ENCODE data around the gene ARNT2. TPM values are rescaled to one million over a fixed set of nuclear protein-coding genes. Genes with fewer than 3 reads are reported as not detected.

Gene ARNT2
- total and polyA plus RNA-seq, 2 experiments from 2014 or later = 4.6 to 11.6 TPM

- H3K9me3 Mint-ChIP-seq = no peaks in the 10 kb centered on the region
- Histone ChIP-seq H4K20me1 (replicated peaks; ENCODE audit: insufficient read depth) (no peaks in the 10 kb centered on the region; the same call in 1 of the 2 replicates), H3K27me3 (ENCODE audit: insufficient read depth) (no peaks in the 10 kb centered on the region), H3K36me3 (ENCODE audit: insufficient read depth) (no peaks in the 10 kb centered on the region), H3K79me2 (replicated peaks; ENCODE audit: insufficient read depth) (no peaks in the 10 kb centered on the region), H3K27ac (ENCODE audit: low read depth) (no peak overlapping the region), H2AFZ (no peak overlapping the region), H3K4me2 (no peak overlapping the region), H3K9me2 (ENCODE audit: insufficient read depth) (no peaks in the 10 kb centered on the region), H3K4me1 (ENCODE audit: insufficient read depth) (no peaks in the 10 kb centered on the region), H3K4me3 (no peak overlapping the region), H3F3A (replicated peaks; ENCODE audit: low read depth) (no peaks in the 10 kb centered on the region)
- no peak for TF ChIP-seq NANOG (IDR thresholded peaks at IDR 0.05; ENCODE audit: borderline replicate concordance)
- no peak for TF ChIP-seq CREB1 (CRISPR knock-in tag; IDR thresholded peaks at IDR 0.05; ENCODE audit: low read depth)
- no peak for TF ChIP-seq CTCF (conservative IDR thresholded peaks at IDR 0.05; ENCODE audit: low read depth in 2 of 2)
- no peak for TF ChIP-seq JUNB (IDR thresholded peaks at IDR 0.05; ENCODE audit: unreplicated experiment)
- TF ChIP-seq STAT1 (IDR thresholded peaks at IDR 0.05; ENCODE audit: unreplicated experiment) = no peak
- TF ChIP-seq ZNF331 (CRISPR knock-in tag; IDR thresholded peaks at IDR 0.05; ENCODE audit: low read depth) = no peak
- TF ChIP-seq, protein P1, sequence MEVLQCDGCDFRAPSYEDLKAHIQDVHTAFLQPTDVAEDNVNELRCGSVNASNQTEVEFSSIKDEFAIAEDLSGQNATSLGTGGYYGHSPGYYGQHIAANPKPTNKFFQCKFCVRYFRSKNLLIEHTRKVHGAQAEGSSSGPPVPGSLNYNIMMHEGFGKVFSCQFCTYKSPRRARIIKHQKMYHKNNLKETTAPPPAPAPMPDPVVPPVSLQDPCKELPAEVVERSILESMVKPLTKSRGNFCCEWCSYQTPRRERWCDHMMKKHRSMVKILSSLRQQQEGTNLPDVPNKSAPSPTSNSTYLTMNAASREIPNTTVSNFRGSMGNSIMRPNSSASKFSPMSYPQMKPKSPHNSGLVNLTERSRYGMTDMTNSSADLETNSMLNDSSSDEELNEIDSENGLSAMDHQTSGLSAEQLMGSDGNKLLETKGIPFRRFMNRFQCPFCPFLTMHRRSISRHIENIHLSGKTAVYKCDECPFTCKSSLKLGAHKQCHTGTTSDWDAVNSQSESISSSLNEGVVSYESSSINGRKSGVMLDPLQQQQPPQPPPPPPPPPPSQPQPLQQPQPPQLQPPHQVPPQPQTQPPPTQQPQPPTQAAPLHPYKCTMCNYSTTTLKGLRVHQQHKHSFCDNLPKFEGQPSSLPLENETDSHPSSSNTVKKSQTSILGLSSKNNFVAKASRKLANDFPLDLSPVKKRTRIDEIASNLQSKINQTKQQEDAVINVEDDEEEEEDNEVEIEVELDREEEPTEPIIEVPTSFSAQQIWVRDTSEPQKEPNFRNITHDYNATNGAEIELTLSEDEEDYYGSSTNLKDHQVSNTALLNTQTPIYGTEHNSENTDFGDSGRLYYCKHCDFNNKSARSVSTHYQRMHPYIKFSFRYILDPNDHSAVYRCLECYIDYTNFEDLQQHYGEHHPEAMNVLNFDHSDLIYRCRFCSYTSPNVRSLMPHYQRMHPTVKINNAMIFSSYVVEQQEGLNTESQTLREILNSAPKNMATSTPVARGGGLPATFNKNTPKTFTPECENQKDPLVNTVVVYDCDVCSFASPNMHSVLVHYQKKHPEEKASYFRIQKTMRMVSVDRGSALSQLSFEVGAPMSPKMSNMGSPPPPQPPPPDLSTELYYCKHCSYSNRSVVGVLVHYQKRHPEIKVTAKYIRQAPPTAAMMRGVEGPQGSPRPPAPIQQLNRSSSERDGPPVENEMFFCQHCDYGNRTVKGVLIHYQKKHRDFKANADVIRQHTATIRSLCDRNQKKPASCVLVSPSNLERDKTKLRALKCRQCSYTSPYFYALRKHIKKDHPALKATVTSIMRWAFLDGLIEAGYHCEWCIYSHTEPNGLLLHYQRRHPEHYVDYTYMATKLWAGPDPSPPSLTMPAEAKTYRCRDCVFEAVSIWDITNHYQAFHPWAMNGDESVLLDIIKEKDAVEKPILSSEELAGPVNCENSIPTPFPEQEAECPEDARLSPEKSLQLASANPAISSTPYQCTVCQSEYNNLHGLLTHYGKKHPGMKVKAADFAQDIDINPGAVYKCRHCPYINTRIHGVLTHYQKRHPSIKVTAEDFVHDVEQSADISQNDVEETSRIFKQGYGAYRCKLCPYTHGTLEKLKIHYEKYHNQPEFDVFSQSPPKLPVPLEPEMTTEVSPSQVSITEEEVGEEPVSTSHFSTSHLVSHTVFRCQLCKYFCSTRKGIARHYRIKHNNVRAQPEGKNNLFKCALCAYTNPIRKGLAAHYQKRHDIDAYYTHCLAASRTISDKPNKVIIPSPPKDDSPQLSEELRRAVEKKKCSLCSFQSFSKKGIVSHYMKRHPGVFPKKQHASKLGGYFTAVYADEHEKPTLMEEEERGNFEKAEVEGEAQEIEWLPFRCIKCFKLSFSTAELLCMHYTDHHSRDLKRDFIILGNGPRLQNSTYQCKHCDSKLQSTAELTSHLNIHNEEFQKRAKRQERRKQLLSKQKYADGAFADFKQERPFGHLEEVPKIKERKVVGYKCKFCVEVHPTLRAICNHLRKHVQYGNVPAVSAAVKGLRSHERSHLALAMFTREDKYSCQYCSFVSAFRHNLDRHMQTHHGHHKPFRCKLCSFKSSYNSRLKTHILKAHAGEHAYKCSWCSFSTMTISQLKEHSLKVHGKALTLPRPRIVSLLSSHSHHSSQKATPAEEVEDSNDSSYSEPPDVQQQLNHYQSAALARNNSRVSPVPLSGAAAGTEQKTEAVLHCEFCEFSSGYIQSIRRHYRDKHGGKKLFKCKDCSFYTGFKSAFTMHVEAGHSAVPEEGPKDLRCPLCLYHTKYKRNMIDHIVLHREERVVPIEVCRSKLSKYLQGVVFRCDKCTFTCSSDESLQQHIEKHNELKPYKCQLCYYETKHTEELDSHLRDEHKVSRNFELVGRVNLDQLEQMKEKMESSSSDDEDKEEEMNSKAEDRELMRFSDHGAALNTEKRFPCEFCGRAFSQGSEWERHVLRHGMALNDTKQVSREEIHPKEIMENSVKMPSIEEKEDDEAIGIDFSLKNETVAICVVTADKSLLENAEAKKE (CRISPR knock-in tag; IDR thresholded peaks at IDR 0.05) = no peak
- TF ChIP-seq, protein P2, sequence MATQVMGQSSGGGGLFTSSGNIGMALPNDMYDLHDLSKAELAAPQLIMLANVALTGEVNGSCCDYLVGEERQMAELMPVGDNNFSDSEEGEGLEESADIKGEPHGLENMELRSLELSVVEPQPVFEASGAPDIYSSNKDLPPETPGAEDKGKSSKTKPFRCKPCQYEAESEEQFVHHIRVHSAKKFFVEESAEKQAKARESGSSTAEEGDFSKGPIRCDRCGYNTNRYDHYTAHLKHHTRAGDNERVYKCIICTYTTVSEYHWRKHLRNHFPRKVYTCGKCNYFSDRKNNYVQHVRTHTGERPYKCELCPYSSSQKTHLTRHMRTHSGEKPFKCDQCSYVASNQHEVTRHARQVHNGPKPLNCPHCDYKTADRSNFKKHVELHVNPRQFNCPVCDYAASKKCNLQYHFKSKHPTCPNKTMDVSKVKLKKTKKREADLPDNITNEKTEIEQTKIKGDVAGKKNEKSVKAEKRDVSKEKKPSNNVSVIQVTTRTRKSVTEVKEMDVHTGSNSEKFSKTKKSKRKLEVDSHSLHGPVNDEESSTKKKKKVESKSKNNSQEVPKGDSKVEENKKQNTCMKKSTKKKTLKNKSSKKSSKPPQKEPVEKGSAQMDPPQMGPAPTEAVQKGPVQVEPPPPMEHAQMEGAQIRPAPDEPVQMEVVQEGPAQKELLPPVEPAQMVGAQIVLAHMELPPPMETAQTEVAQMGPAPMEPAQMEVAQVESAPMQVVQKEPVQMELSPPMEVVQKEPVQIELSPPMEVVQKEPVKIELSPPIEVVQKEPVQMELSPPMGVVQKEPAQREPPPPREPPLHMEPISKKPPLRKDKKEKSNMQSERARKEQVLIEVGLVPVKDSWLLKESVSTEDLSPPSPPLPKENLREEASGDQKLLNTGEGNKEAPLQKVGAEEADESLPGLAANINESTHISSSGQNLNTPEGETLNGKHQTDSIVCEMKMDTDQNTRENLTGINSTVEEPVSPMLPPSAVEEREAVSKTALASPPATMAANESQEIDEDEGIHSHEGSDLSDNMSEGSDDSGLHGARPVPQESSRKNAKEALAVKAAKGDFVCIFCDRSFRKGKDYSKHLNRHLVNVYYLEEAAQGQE (IDR thresholded peaks at IDR 0.05; ENCODE audit: unreplicated experiment) = no peak
- TF ChIP-seq ETS1 (IDR thresholded peaks at IDR 0.05) = no peak
- TF ChIP-seq EZH2 (IDR thresholded peaks at IDR 0.05; ENCODE audit: low read depth, unreplicated experiment) = no peak
- no peak for TF ChIP-seq EZH2phosphoT487 (IDR thresholded peaks at IDR 0.05; ENCODE audit: unreplicated experiment)
- TF ChIP-seq ZNF114 (CRISPR knock-in tag; IDR thresholded peaks at IDR 0.05) = no peak
- no peak for TF ChIP-seq POLR2AphosphoS5 (IDR thresholded peaks at IDR 0.05; ENCODE audit: low read depth)
- no peak overlapping the region for H3K4me3 Mint-ChIP-seq
- no peak overlapping the region for H3K27ac Mint-ChIP-seq
- H3K36me3 Mint-ChIP-seq (ENCODE audit: low read depth) = no peaks in the 10 kb centered on the region; the same call in 2 of the 3 replicates
- DNase-seq (ENCODE audit: low spot score) (no peak), ATAC-seq (no peak)
- H3K4me1 Mint-ChIP-seq = peaks cover 10% of the 10 kb centered on the region
- H3K27me3 Mint-ChIP-seq (ENCODE audit: insufficient read depth, low read depth, poor library complexity) = peaks cover 5% of the 10 kb centered on the region
These were observed 189.4 kb downstream of the ARNT2 start for GRCh38 chr15:80593486-80594030.
